Activated T-cell treated with anti-CD3 and anti-CD28 coated beads, Interleukin-2, amount 50 U/mL, for 24 hours (primary cell): ENCODE measurements around the gene CCDC83.

Experiments
- DNase-seq: peaks from one replicate; pipeline ENCODE4 v3.0.0-alpha.2; 2020
- H3K27ac Mint-ChIP-seq: 2 replicates; pipeline ENCODE4 v1.8.0; 2020; ENCODE audit warnings: mild to moderate bottlenecking, mixed read lengths
- H3K27me3 Mint-ChIP-seq: 2 replicates; pipeline ENCODE4 v1.8.0; 2020; ENCODE audit warnings: mixed read lengths
- H3K36me3 Mint-ChIP-seq: 2 replicates; pipeline ENCODE4 v1.8.0; 2020; ENCODE audit warnings: low read depth, mixed read lengths
- H3K4me1 Mint-ChIP-seq: 2 replicates; pipeline ENCODE4 v1.8.0; 2020; ENCODE audit warnings: low read depth, mixed read lengths
- H3K4me3 Mint-ChIP-seq: 2 replicates; pipeline ENCODE4 v1.8.0; 2020; ENCODE audit warnings: mild to moderate bottlenecking, moderate library complexity, mixed read lengths
- H3K9me3 Mint-ChIP-seq: 2 replicates; pipeline ENCODE4 v1.8.0; 2020; ENCODE audit warnings: mixed read lengths

Gene CCDC83

DNA sequence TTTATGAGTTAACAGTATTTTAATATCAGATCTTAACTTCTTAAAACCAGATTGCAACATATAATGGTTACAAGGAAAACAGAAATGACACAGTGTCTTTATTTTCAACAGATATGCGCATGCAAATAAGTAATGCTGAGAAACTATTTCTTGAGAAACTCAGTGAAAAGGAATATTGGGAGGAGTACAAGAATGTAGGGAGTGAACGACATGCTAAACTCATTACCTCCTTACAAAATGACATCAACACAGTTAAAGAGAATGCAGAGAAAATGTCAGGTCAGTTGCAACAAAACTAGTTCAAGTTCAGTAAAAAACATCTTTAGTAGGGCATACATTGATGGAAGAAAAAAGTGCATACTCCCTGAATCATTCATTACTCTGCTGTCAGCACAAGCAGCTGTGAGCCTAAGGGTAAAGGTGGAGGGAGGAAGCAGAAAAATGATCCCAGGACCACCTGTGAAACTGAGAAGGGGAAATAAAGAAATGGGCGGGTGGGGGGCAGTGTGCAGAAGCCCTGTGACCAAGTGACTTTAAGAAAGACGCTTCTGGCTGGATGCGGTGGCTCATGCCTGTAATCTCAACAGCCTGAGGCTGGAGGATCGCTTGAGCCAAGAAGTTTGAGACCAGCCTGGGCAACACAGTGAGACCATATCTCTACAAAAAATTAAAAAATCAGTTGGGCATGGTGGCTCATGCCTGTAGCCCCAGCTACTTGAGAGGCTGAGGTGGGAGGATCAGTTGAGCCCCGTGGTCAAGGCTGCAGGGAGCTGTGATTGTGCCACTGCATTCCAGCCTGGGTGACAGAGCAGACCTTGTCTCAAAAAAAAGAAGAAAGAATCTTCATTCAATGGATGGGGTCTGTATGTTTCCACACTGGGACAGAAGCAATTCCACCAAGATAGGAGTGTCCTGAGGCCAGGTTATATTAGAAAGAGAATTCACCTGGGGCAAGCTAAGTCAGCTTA, 31.2 kb downstream of the CCDC83 start:
- Mint-ChIP-seq H3K9me3 (no peaks in the 10 kb centered on the region), H3K4me3 (no peak overlapping the region), H3K4me1 (no peaks in the 10 kb centered on the region), H3K27ac (no peak overlapping the region), H3K27me3 (peaks cover 4% of the 10 kb centered on the region), H3K36me3 (no peaks in the 10 kb centered on the region)
- no peak for DNase-seq

DNA sequence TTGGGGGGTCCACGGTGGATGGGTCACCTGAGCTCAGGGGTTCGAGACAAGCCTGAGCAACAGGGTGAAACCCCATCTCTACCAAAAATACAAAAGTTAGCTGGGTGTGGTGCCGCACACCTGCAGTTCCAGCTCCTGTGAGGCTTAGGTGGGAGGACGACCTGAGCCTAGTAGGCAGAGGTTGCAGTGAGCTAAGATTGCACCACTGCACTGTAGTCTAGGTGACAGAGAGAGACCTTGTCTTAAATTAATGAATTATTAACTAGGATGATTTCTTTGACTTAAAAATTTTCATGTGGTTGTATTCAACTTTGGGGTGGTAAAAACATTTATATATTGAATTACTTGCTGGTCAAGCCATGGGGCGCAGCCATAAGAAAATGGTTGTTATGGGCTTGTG, 33.9 kb downstream of the CCDC83 start:
- H3K4me3 Mint-ChIP-seq, result no peak overlapping the region
- H3K27me3 Mint-ChIP-seq, result no peaks in the 10 kb centered on the region
- no peak for DNase-seq
- H3K36me3 Mint-ChIP-seq, result no peaks in the 10 kb centered on the region
- H3K27ac Mint-ChIP-seq, result no peak overlapping the region
- H3K4me1 Mint-ChIP-seq, result no peaks in the 10 kb centered on the region
- no peaks in the 10 kb centered on the region for H3K9me3 Mint-ChIP-seq

DNA sequence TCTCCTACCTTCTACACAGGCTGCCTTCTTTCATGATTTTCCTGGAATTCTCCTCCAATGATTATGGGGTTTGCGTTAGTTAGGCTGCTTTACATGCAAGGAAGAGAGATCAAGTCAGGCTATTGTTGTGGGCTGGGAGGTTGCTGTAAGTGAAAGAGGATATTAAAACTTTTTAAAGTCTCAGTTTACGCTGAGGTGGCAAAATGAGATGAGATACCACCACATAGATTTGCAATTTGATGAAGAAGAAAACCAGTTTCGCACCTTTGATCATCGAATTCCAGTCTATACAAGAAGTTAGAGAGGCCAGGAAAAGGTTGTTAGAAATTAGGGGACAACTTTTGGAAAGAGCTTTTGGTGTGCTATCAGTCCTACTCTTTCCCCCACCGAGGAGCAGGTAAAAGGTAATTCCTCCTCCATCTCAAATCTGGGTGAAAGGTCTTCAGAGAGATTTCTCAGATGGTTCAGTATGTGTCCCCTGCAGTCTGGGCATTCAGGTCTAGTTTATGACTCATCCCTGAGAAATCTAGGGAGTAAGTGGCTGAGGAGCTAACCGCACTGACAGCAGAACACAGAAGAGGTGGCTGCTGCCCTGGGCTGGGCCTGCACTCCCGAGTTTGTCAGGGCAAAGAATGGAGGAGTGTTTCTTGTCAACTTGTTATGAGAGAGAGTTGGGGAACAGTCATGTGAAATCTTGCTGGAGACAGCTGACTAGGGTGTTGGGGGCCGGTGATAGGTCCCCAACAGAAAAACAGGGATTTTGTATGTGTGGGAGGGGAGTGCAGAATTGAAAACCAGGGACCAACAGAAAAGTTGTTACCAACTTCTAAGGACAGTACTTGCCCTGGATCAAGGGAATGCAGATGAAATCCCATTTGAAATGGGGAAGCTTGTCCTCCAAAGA, 34.7 kb downstream of the CCDC83 start:
- Mint-ChIP-seq H3K4me3 (no peak overlapping the region), H3K4me1 (no peaks in the 10 kb centered on the region), H3K36me3 (no peaks in the 10 kb centered on the region), H3K27me3 (no peaks in the 10 kb centered on the region), H3K9me3 (no peaks in the 10 kb centered on the region), H3K27ac (no peak overlapping the region)
- DNase-seq, result no peak

DNA sequence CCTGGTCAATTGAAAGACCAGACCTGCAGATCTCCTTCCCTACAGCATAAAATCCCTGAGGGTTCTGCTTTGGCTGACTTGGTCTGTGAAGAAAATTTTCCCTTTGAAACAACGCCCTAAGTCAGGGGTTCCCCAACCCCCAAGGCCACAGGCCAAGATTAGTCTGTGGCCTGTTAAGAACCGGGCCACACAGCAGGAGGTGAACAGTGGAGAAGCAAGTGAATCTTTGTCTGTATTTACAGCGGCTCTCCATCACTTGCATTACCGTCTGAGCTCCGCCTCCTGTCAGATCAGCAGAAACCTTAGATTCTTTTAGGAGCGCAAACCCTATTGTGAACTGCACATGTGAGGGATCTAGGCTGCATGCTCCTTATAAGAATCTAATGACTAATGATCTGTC, 38.2 kb downstream of the CCDC83 start:
- DNase-seq, result no peak
- Mint-ChIP-seq H3K27ac (no peak overlapping the region), H3K9me3 (no peaks in the 10 kb centered on the region), H3K27me3 (no peaks in the 10 kb centered on the region), H3K4me1 (no peaks in the 10 kb centered on the region), H3K36me3 (no peaks in the 10 kb centered on the region), H3K4me3 (no peak overlapping the region)

DNA sequence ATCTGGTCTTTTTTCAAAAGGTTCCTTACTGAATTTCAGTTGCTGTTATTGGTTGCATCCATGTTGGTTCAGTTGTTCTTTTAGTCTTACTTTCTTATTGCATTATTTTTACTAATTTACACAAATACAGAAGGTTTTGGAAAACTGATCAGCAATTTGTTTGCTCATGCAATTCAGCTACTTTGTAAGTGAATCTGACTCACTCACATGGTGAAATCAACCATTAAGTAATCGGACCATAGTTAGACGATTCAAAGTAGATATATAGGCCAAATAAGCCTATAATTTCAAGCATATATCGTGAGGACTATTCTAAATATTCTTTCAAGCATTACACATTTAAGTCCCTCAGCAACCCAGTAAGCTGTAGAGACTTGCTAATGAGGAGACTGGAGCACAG, 41.7 kb downstream of the CCDC83 start:
- no peaks in the 10 kb centered on the region for H3K27me3 Mint-ChIP-seq
- H3K36me3 Mint-ChIP-seq, result no peaks in the 10 kb centered on the region
- H3K4me3 Mint-ChIP-seq, result no peak overlapping the region
- DNase-seq, result no peak
- H3K27ac Mint-ChIP-seq, result no peak overlapping the region
- no peaks in the 10 kb centered on the region for H3K9me3 Mint-ChIP-seq
- H3K4me1 Mint-ChIP-seq, result no peaks in the 10 kb centered on the region

DNA sequence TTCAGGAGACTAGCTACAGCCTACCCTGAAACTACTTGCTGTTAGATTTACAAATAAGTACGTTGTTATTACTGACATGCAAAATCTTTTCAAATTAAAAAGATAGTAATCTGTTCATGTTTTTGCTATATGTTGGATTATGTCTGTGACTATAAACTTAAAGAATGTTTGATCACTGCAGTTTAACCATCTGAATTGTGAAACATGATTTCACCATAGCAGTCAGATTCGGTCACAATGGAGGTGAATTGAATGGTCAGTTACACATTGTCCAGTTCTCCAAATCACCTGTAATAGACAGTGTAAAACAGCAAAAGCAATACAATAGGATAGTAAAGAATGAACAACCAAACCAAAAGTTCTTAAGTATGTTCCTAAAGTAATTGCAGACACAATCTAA, 43.3 kb downstream of the CCDC83 start:
- Mint-ChIP-seq H3K27me3 (no peaks in the 10 kb centered on the region), H3K4me1 (no peaks in the 10 kb centered on the region), H3K9me3 (no peaks in the 10 kb centered on the region), H3K36me3 (no peaks in the 10 kb centered on the region), H3K27ac (no peak overlapping the region), H3K4me3 (no peak overlapping the region)
- no peak for DNase-seq

DNA sequence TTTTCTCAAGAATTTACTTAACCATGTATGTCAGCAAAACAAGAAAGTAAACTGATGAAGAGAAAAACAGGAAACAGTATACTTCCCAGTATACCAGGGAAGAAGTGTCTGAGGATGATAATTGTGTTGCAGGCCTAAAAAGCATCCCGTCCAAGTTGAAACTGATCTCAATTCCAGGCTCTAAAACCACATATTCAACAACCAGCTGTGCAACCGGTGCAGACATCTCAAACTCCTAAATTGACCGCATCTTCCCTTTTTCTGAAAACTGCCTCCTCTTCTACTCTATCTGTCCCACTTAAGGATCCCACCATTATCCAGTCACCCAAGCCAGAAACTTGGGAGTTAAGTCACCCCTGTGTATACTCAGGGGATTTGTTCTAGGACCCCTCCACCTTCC, 47.2 kb downstream of the CCDC83 start:
- Mint-ChIP-seq H3K36me3 (no peaks in the 10 kb centered on the region), H3K9me3 (no peaks in the 10 kb centered on the region), H3K27me3 (no peaks in the 10 kb centered on the region), H3K27ac (no peak overlapping the region), H3K4me3 (no peak overlapping the region), H3K4me1 (no peaks in the 10 kb centered on the region)
- DNase-seq, result no peak

DNA sequence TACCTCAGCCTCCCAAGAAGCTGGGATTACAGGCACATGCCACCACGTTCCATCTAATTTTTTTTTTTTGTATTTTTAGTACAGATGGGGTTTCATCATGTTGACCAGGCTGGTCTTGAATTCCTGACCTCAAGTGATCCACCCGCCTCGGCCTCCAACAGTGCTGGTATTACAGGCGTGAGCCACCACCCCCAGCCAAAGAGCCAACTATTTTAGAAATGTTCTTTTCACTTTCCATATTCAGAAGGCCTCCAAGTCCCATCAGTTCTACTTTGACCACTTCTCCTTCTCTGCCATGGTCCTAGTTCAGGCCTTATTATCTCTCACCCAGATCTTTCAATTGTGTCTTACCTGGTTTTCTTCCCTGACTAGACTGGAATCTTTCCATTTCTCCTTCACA, 48.2 kb downstream of the CCDC83 start:
- Mint-ChIP-seq H3K36me3 (no peaks in the 10 kb centered on the region), H3K4me1 (no peaks in the 10 kb centered on the region), H3K27ac (no peak overlapping the region), H3K9me3 (no peaks in the 10 kb centered on the region), H3K27me3 (no peaks in the 10 kb centered on the region), H3K4me3 (no peak overlapping the region)
- no peak for DNase-seq

DNA sequence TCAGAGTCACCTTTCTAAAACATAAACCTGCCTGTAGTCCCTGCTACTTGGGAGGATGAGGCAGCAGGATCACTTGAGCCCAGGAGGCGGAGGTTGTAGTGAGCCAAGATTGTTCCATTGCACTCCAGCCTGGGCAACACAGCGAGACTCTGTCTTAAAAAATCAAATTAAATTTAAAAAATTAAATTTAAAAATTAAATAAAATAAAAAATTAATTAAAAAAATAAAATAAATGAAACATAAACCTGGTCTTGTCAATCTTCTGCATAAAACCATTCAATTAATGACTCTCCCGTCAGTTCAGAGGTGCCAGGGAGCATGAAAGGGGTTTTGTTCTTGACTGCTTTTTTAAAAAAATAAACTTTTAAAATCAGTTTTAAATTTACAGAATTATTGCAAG, 48.6 kb downstream of the CCDC83 start:
- no peak for DNase-seq
- no peaks in the 10 kb centered on the region for H3K9me3 Mint-ChIP-seq
- H3K4me1 Mint-ChIP-seq, result no peaks in the 10 kb centered on the region
- H3K36me3 Mint-ChIP-seq, result no peaks in the 10 kb centered on the region
- no peak overlapping the region for H3K27ac Mint-ChIP-seq
- no peak overlapping the region for H3K4me3 Mint-ChIP-seq
- H3K27me3 Mint-ChIP-seq, result no peaks in the 10 kb centered on the region

DNA sequence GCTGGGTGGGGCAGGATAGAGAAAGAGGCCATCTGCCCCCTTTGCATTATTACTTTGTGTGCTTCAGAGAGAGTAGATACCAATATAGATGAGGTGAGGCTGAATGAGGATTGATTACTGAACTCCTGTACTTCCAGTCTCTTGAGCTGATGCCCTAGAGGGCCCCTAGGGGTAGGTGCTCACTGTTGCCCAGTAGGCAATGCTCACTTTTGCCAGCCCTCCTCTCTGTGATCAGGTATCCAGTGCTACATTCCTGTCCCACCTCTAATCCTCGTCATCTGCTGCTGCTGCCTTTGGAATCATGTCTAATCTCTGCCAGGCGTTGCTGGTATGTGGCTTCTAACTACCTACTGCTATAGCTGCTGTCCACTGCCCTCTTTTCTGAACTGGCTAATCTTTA, 57.2 kb downstream of the CCDC83 start:
- H3K27ac Mint-ChIP-seq, result no peak overlapping the region
- no peaks in the 10 kb centered on the region for H3K36me3 Mint-ChIP-seq

DNA sequence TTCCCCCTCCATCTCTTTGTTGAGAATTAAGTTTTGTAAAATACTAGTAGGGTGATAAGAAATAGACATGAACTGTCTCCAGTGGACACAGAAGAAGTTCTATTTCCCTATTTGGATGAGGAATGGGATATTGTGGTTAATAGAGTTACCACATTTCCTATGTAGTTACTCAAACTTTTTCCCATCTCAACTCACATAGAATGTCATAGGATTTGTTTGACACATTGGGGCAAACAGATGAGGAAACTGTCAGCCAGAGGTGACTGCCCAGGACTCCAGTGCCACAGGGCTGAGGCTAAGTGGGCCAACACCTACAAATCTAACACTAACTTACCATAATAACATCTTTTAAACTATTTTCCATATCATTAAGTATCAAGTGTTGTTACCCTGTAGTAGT, 58.3 kb downstream of the CCDC83 start:
- Mint-ChIP-seq H3K9me3 (no peaks in the 10 kb centered on the region), H3K4me1 (no peaks in the 10 kb centered on the region), H3K27ac (no peak overlapping the region), H3K27me3 (no peaks in the 10 kb centered on the region), H3K36me3 (no peaks in the 10 kb centered on the region), H3K4me3 (no peak overlapping the region)
- DNase-seq, result no peak

More for the DNA sequence above, 57.2 kb downstream of the CCDC83 start:
- no peak for DNase-seq
- Mint-ChIP-seq H3K9me3 (no peaks in the 10 kb centered on the region), H3K4me1 (no peaks in the 10 kb centered on the region), H3K27me3 (no peaks in the 10 kb centered on the region), H3K4me3 (no peak overlapping the region)

DNA sequence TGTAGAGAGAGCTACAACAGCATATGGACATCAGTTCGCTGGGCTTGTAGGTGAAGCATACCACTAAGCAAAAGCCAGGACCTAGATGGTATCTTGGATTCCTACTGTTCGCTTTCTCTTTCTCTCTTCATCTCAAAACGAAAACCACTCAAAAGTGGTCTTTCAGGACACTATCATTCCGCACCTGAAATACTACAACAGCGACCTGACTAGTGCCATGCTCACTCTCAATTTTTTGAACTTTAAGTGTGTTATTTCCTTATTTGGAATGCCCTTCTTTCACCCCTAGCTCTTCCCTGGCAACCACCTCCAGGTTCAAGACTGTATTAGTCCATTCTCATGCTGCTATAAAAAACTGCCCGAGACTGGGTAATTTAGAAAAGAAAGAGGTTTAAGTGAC, 59.2 kb downstream of the CCDC83 start:
- DNase-seq, result no peak
- Mint-ChIP-seq H3K27ac (no peak overlapping the region), H3K9me3 (no peaks in the 10 kb centered on the region), H3K27me3 (no peaks in the 10 kb centered on the region), H3K4me1 (no peaks in the 10 kb centered on the region), H3K4me3 (no peak overlapping the region), H3K36me3 (no peaks in the 10 kb centered on the region)

DNA sequence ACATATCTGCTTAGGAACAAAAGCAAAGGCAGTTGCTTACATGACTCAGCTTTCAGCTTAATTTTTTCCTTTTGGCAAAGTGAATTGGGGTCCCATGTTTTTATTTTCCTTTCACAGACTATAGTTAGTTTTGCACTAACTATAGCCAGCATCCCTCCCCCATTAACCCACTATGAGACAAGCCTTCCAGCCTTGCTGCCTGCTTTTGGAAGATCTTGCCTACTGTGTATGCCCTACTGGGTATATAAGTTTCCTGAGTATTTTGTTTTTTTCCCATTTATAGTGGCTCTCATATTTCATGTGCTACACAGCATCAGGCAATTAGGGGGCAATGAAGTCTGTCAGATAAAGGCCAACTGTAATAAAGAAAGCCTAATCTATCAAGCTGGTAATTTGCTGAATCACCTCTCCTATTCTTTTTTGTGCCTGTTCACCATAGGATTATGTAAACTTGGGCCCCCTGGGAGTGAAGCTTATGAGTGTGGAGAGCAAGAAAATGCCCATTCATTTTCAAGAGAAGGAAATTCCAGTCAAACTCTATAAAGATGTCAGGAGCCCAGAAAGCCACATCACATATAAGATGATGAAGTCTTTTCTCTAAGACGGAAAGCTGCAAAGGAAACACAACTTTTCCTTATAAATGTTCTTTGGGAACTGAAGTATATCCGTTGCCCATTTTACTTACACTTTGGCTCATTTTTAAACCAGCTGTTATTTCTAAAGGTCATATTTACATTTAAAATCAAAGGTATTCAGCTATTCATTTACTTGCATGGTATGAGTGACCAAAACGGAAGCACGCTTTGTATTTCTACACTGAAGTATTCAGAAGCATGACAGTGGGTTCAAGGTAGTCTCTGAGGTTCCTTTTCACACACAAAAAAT, 64.0 kb downstream of the CCDC83 start:
- Mint-ChIP-seq H3K4me1 (peaks cover 7% of the 10 kb centered on the region), H3K9me3 (peaks cover 5% of the 10 kb centered on the region), H3K4me3 (no peak overlapping the region), H3K27ac (no peak overlapping the region), H3K36me3 (no peaks in the 10 kb centered on the region), H3K27me3 (peaks cover 13% of the 10 kb centered on the region)
- DNase-seq, result no peak

DNA sequence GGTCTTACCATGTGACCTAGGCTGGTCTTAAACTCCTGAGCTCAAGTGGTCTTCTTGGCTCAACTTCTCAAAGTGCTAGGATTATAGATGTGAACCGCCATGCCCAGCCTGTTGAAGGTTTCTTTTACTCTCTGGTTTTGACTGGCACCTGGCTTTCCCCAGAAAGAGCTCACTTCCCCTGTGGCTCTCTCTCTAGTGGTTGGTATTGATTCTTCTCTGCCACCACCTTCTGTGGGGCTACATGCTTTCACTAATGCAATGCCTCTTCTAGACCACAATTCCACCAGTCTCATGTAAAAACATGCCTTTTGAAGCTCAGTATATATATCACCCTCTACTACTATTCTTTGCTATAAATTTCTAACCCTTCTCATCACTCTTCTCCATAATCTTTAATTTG, 67.2 kb downstream of the CCDC83 start:
- Mint-ChIP-seq H3K27me3 (peaks cover 31% of the 10 kb centered on the region), H3K4me3 (no peak overlapping the region), H3K36me3 (no peaks in the 10 kb centered on the region), H3K4me1 (peaks cover 7% of the 10 kb centered on the region), H3K9me3 (peaks cover 5% of the 10 kb centered on the region), H3K27ac (no peak overlapping the region)
- DNase-seq, result no peak
